Mesendoderm (in vitro differentiated cells): ENCODE measurements around the gene ASPSCR1.
A peak's percentile ranks its signal among the peaks of the same experiment; 100 is the strongest.

Experiments
- DNase-seq: peaks from one replicate; pipeline ENCODE4 v3.0.0; 2013
- H2AK5ac ChIP-seq: 2 replicates; pipeline ENCODE4 v1.6.1; 2013; ENCODE audit warnings: low read length, inconsistent platforms
- H2BK120ac ChIP-seq: 2 replicates; pipeline ENCODE4 v1.6.1; 2013; ENCODE audit warnings: low read depth, mild to moderate bottlenecking, low read length, moderate library complexity, mixed read lengths
- H2BK15ac ChIP-seq: replicated peaks from 2 replicates; pipeline ENCODE4 v1.6.1; 2013; ENCODE audit warnings: low read depth, mild to moderate bottlenecking, moderate library complexity
- H2BK5ac ChIP-seq: 2 replicates; pipeline ENCODE4 v1.6.1; 2013; ENCODE audit warnings: low read length, inconsistent platforms
- H3K18ac ChIP-seq: 2 replicates; pipeline ENCODE4 v1.6.1; 2013; ENCODE audit warnings: mild to moderate bottlenecking, low read length, mixed read lengths
- H3K23ac ChIP-seq: one replicate; pipeline ENCODE4 v1.6.1; 2013; ENCODE audit warnings: low read length
- H3K27ac ChIP-seq: 2 replicates; pipeline ENCODE4 v1.5.1; 2013; ENCODE audit warnings: low read depth, mild to moderate bottlenecking, inconsistent platforms, low read length, moderate library complexity
- H3K27me3 ChIP-seq: 2 replicates; pipeline ENCODE4 v1.6.1; 2013; ENCODE audit warnings: low read length, control low read depth, mild to moderate bottlenecking, inconsistent platforms; ENCODE audit not compliant: insufficient read depth, poor library complexity
- H3K36me3 ChIP-seq: 2 replicates; pipeline ENCODE4 v1.6.1; 2013; ENCODE audit warnings: low read length, inconsistent platforms; ENCODE audit not compliant: control insufficient read depth, insufficient read depth
- H3K4ac ChIP-seq: one replicate; pipeline ENCODE4 v1.6.1; 2013; ENCODE audit warnings: low read depth, mild to moderate bottlenecking, low read length, moderate library complexity
- H3K4me1 ChIP-seq: 2 replicates; pipeline ENCODE4 v1.6.1; 2013; ENCODE audit warnings: low read depth, low read length, inconsistent platforms; ENCODE audit not compliant: control insufficient read depth
- H3K4me2 ChIP-seq: 2 replicates; pipeline ENCODE4 v1.6.1; 2013; ENCODE audit warnings: low read length
- H3K4me3 ChIP-seq: 2 replicates; pipeline ENCODE4 v1.5.1; 2013; ENCODE audit warnings: mild to moderate bottlenecking, low read length
- H3K56ac ChIP-seq: one replicate; pipeline ENCODE4 v1.6.1; 2013; ENCODE audit warnings: low read length
- H3K79me1 ChIP-seq: 2 replicates; pipeline ENCODE4 v1.6.1; 2013; ENCODE audit warnings: low read length, inconsistent platforms
- H3K79me2 ChIP-seq: 2 replicates; pipeline ENCODE4 v1.6.1; 2013; ENCODE audit warnings: mild to moderate bottlenecking, low read length; ENCODE audit not compliant: control insufficient read depth, insufficient read depth
- H3K9ac ChIP-seq: 2 replicates; pipeline ENCODE4 v1.6.1; 2013; ENCODE audit warnings: low read length, inconsistent platforms
- H4K5ac ChIP-seq: one replicate; pipeline ENCODE4 v1.6.1; 2013; ENCODE audit warnings: low read length
- H4K8ac ChIP-seq: one replicate; pipeline ENCODE4 v1.6.1; 2013; ENCODE audit warnings: low read depth, mild to moderate bottlenecking, control low read depth, low read length, moderate library complexity
- WGBS: extraction: QIAGEN DNeasy Blood & Tissue Kit; methylation state at CpG from one replicate; pipeline ENCODE4 v1.1.7; 2013; ENCODE audit warnings: low lambda C conversion rate, missing lambda C conversion rate; ENCODE audit not compliant: insufficient coverage; ENCODE audit errors: extremely low coverage; 5-methylcytosine and 5-hydroxymethylcytosine counted together

Gene ASPSCR1

GRCh38 chr17:82050152-82050760, 72.8 kb downstream of the ASPSCR1 start:
- Histone ChIP-seq H3K4me2 (no peak overlapping the region), H4K8ac (no peak overlapping the region), H3K18ac (no peak overlapping the region), H3K4me3 (no peak overlapping the region), H3K4me1 (no peaks in the 10 kb centered on the region), H3K4ac (no peak overlapping the region), H3K56ac (peak overlapping the region; percentile 86), H3K79me1 (peaks cover 3% of the 10 kb centered on the region), H2AK5ac (no peak overlapping the region), H2BK5ac (no peak overlapping the region), H3K27ac (no peak overlapping the region), H2BK120ac (no peak overlapping the region), H3K36me3 (peaks cover 5% of the 10 kb centered on the region), H3K9ac (peak overlapping the region; percentile 73), H3K79me2 (peaks cover 7% of the 10 kb centered on the region), H2BK15ac (no peak overlapping the region), H4K5ac (no peak overlapping the region), H3K27me3 (no peaks in the 10 kb centered on the region), H3K23ac (no peak overlapping the region)
- WGBS: no CpG with 5 or more reads among the region's 28 CpGs
- DNase-seq: no peak

DNA sequence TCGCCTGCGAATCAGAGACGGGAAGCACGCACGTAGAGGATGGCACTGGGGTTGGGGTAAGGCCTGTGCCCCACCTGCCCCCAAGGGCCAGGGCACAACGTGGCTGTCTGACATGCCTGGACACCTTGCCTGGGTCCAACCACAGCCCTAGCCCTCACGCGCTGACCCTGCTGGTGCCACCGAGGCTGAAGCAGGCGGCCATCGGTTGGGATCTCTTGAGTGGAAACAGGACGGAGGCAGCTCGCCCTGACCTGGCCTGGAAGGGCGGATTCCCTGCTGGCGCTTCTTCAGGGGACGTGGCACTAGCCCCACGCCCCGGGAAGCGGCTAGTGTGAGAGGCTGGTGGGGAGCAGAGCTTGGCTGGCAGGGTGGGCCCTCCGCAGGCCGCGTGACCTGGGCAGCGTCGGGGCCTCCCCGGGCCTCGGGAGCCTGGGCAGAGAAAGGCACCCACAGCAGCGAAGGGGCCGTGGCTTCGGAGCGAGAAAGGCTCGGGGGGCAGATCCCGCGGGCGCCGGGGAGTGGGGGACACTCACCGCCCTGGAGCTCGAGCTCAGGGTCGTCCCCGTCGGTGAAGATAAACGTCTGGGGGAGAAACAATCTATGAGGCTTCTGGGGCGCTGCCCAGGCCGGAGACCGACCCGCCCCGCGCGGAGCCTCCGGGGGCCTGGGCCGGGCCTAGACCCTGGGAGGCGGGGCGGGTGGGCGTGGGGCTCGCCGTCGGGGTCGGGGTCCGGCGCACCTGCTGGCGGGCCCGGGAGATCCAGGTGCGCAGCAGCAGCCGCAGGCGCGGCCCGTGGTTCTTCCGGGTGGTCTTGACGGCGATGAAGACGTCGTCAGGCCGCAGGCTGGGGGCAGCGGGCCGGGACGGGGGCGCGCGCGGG, 73.6 kb downstream of the ASPSCR1 start:
- DNase-seq: no peak
- WGBS: no CpG with 5 or more reads among the region's 79 CpGs
- Histone ChIP-seq H3K4me1 (no peaks in the 10 kb centered on the region), H3K4me2 (peak overlapping the region; percentile 46), H3K4me3 (peak overlapping the region; percentile 28), H2BK15ac (no peak overlapping the region), H3K27ac (no peak overlapping the region), H4K8ac (no peak overlapping the region), H3K23ac (peak overlapping the region; percentile 89), H3K79me2 (peaks cover 7% of the 10 kb centered on the region), H4K5ac (no peak overlapping the region), H2BK5ac (no peak overlapping the region), H3K79me1 (peaks cover 3% of the 10 kb centered on the region), H2AK5ac (peak overlapping the region; percentile 82), H3K56ac (peak overlapping the region; percentile 86), H3K27me3 (no peaks in the 10 kb centered on the region), H3K18ac (no peak overlapping the region), H3K36me3 (peaks cover 6% of the 10 kb centered on the region), H2BK120ac (no peak overlapping the region), H3K4ac (no peak overlapping the region), H3K9ac (peak overlapping the region; percentile 73)

GRCh38 chr17:82051776-82052637, 74.6 kb downstream of the ASPSCR1 start, which contains the start of the genes GPS1 and RFNG:
Gene GPS1, plus strand, starts transcription at chr17:82051898. Its CDS starts 34 bp downstream, at chr17:82051932.
Gene RFNG, minus strand, starts transcription at chr17:82051811. Its CDS starts 45 bp downstream, at chr17:82051766.
- Histone ChIP-seq H3K4ac (no peak within 1 kb of the TSS), H3K27ac (no peak within 1 kb of the TSS), H2AK5ac (peak within 1 kb of the TSS; percentile 82), H3K36me3 (peaks cover 7% of the 10 kb centered on the region), H3K56ac (peak within 1 kb of the TSS; percentile 91), H4K5ac (no peak within 1 kb of the TSS), H3K18ac (no peak within 1 kb of the TSS), H3K27me3 (no peaks in the 10 kb centered on the region), H3K79me2 (peaks cover 7% of the 10 kb centered on the region), H3K9ac (peak within 1 kb of the TSS; percentile 84), H4K8ac (no peak within 1 kb of the TSS), H3K23ac (peak within 1 kb of the TSS; percentile 89), H2BK15ac (no peak within 1 kb of the TSS), H3K4me2 (peak within 1 kb of the TSS; percentile 67), H3K4me3 (peak within 1 kb of the TSS; percentile 87), H2BK120ac (no peak within 1 kb of the TSS), H3K79me1 (peaks cover 3% of the 10 kb centered on the region), H2BK5ac (no peak within 1 kb of the TSS), H3K4me1 (no peaks in the 10 kb centered on the region)
- WGBS: no CpG with 5 or more reads among the region's 94 CpGs
- peak; percentile 53 for DNase-seq

GRCh38 chr17:82052638-82053059, 75.2 kb downstream of the ASPSCR1 start:
- H3K4me2 ChIP-seq: peak overlapping the region; percentile 67
- H3K9ac ChIP-seq: peak overlapping the region; percentile 84
- H3K4me1 ChIP-seq: no peaks in the 10 kb centered on the region
- peaks cover 6% of the 10 kb centered on the region for H3K36me3 ChIP-seq
- H2BK5ac ChIP-seq: no peak overlapping the region
- no peak overlapping the region for H4K8ac ChIP-seq
- peaks cover 7% of the 10 kb centered on the region for H3K79me2 ChIP-seq
- H3K79me1 ChIP-seq: peaks cover 3% of the 10 kb centered on the region
- no peak overlapping the region for H2BK15ac ChIP-seq
- no peak overlapping the region for H3K4ac ChIP-seq
- DNase-seq: no peak
- no peak overlapping the region for H2AK5ac ChIP-seq
- WGBS: no CpG with 5 or more reads among the region's 19 CpGs
- no peak overlapping the region for H3K18ac ChIP-seq
- H3K27me3 ChIP-seq: no peaks in the 10 kb centered on the region
- no peak overlapping the region for H3K27ac ChIP-seq
- H2BK120ac ChIP-seq: no peak overlapping the region
- H4K5ac ChIP-seq: no peak overlapping the region
- no peak overlapping the region for H3K23ac ChIP-seq
- peak overlapping the region; percentile 87 for H3K4me3 ChIP-seq
- H3K56ac ChIP-seq: peak overlapping the region; percentile 91

- peaks cover 6% of the 10 kb centered on the region for H3K36me3 ChIP-seq
- no peak overlapping the region for H2BK15ac ChIP-seq
- no peak overlapping the region for H4K5ac ChIP-seq
- no peak overlapping the region for H2AK5ac ChIP-seq
- no peak overlapping the region for H3K4me3 ChIP-seq
- H3K27ac ChIP-seq: no peak overlapping the region
- H3K79me1 ChIP-seq: peaks cover 3% of the 10 kb centered on the region
- no peaks in the 10 kb centered on the region for H3K27me3 ChIP-seq
- DNase-seq: no peak
- H3K4me2 ChIP-seq: no peak overlapping the region
- WGBS: no CpG with 5 or more reads among the region's 19 CpGs
- no peak overlapping the region for H3K4ac ChIP-seq
- no peak overlapping the region for H3K56ac ChIP-seq
- H3K23ac ChIP-seq: no peak overlapping the region
- no peak overlapping the region for H2BK120ac ChIP-seq
- H4K8ac ChIP-seq: no peak overlapping the region
- H2BK5ac ChIP-seq: no peak overlapping the region
- H3K79me2 ChIP-seq: peaks cover 7% of the 10 kb centered on the region
- H3K9ac ChIP-seq: no peak overlapping the region
- H3K18ac ChIP-seq: no peak overlapping the region
- H3K4me1 ChIP-seq: no peaks in the 10 kb centered on the region
These were observed 75.7 kb downstream of the ASPSCR1 start for GRCh38 chr17:82053130-82053529.
